GM21737 (cell line): ENCODE results near the gene CTNNA2.
"Not testable (repeated sequence)": the region's sequence is repeated elsewhere in the genome, so short reads cannot be mapped to it uniquely, and the experiment has no call there.

Source experiments
- ATAC-seq: cut with Tn5 transposase; IDR thresholded peaks from one replicate; pipeline ENCODE4 v1.9.1; 2021; ENCODE audit warnings: mild to moderate bottlenecking, moderate library complexity; ENCODE audit not compliant: unreplicated experiment

The CTNNA2 gene

GRCh38 chr2:80068038-80068731 lies 555.3 kb downstream of the CTNNA2 start:
- ATAC-seq = no peak

GRCh38 chr2:80070587-80070986 lies 557.7 kb downstream of the CTNNA2 start:
- ATAC-seq = no peak

GRCh38 chr2:80071941-80072340 lies 559.1 kb downstream of the CTNNA2 start:
- no peak for ATAC-seq

DNA sequence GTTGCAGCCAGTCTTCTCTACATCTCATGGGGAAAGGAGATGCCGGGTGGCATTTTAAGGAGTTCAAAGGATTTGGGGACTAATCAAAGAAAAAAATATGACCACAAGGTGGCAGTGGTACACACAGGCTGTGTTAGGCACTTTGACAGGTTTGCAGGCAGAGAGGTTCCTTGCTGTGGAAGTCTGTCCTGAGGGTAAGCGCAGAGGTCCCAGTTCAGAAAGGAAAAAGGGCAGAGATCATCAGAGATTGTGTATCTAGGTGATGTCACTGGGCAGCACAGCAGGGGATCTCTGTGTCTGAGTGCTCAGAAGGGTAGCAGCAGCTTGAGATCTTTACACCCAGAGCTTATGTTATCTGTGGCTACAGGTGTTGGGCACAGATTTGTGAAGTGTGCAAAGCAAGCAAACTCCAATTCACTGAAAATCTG lies 560.3 kb downstream of the CTNNA2 start:
- no peak for ATAC-seq

GRCh38 chr2:80074321-80075070 lies 561.6 kb downstream of the CTNNA2 start:
- no peak for ATAC-seq

DNA sequence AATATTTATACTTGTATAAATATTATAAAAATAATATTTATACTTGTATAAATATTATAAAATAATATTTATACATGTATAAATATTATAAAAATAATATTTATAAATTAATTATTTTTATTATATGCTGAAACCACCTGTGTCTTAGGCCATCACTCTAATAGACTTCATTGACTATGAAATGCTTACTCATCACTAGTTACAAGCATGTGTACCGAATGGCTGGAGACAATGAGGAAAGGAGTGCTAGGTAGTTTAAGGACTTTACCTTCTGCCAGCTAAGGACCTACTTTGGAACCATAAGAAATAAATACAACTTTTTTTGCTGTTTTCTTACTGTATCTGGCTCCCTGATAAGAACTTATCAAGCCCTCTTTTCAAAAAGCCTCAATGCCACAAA lies 562.9 kb downstream of the CTNNA2 start:
- no peak for ATAC-seq

DNA sequence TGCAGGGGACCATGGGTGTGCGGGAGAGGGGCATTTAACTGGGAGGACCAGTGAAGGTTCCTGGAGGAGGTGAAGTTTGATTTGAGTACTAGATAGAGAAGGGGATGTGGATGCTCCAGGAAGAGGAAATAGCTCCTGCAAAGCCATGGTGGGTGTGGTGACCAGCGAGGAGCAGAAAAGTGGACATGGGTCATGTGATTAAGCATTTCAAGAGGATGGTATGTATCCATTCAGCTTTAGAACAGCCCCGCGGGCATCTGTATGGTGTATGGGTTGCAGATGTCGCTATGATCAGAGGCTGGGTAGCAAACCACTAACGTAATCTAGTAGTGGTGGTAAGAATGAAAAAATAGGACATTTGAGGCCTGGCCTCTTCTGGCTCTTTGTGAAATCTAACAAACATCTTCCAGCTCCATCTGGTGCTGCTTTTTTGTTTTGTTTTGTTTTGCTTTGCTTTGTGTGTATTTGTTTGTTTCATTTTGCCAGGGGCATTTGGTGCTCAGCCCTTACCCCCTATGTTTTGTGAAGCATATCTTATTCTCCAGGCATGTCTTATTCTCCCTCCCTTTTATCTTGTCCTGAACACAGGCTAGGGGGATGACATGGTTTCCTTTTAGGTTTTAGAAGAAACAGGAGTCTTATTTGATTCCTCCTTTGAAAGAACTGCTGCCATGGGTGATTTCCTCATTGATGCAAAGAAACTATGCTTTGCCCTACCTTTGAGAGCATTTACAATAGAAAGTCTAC lies 565.6 kb downstream of the CTNNA2 start:
- no peak for ATAC-seq

- no peak for ATAC-seq
Observed at GRCh38 chr2:80080957-80081356, 568.1 kb downstream of the CTNNA2 start.

- ATAC-seq = no peak
Observed at GRCh38 chr2:80086831-80087230, 574.0 kb downstream of the CTNNA2 start.

DNA sequence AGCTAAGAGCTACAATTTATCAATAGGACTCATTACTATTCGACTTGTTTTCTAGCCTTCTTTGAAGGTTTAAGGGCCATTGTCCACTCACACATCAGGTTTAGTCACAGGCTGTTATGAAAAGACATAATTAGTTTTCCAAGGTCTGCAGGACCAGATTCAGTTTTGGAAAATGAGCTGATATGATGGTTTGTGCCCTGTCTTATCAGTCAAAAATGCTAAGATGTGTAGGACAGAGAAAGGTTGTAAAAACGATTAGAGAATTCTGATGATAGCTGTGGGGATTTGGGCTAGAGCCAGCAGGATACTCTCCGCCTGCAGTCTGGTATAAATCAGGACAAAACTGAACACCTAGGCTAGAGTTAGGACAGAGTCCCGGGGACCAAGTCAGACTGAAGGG lies 578.4 kb downstream of the CTNNA2 start:
- no peak for ATAC-seq

DNA sequence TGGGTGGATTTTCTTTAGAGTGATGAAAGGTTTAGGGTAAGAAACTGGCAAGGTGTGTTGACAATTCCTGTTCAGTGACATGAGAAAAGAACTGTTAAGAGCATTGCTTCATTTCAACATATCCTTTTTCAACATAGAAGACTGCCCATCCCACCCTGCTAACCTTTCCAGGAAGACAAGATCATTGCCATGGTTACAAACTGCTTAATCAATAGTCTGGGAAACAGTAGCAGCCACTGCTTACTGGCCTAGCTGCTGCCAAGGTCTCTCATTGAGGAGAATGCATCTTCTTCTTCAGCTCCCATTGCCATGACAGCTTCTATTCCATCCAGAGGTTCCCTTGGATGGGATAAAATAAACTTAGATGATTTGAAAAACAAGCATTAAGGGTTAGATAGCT lies 579.6 kb downstream of the CTNNA2 start:
- ATAC-seq = no peak

DNA sequence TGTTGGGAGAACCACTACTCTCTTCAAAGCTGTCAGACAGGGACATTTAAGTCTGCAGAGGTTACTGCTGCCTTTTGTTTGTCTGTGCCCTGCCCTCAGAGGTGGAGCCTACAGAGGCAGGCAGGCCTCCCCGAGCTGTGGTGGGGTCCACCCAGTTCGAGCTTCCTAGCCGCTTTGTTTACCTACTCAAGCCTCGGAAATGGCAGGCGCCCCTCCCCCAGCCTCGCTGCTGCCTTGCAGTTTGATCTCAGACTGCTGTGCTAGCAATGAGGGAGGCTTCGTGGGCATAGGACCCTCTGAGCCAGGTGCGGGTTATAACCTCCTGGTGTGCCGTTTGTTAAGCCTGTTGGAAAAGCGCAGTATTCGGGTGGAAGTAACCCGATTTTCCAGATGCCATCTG lies 585.7 kb downstream of the CTNNA2 start:
- ATAC-seq = not testable (repeated sequence)

DNA sequence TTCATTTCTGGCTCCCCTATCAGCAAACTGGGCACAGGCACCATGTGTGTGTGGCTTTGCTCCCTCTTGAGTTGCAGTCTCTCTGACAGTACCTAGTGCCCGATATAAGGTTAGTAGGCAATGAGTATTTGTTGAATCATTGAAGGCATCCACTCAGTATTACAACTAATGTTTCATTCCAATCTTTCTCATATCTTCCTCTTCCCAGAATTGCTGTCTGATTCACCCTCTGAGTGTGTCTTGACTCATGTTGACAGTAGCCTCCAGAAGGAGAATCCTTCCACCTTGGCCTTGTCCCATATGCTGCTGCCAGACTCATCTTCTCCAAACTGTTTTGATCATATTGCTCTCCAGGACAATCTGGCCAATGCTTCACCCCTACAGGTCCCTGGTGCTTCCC lies 589.2 kb downstream of the CTNNA2 start:
- no peak for ATAC-seq

GRCh38 chr2:80105015-80105640 lies 592.3 kb downstream of the CTNNA2 start:
- ATAC-seq = no peak

- ATAC-seq = no peak
Observed at GRCh38 chr2:80111185-80111584, 598.3 kb downstream of the CTNNA2 start.

DNA sequence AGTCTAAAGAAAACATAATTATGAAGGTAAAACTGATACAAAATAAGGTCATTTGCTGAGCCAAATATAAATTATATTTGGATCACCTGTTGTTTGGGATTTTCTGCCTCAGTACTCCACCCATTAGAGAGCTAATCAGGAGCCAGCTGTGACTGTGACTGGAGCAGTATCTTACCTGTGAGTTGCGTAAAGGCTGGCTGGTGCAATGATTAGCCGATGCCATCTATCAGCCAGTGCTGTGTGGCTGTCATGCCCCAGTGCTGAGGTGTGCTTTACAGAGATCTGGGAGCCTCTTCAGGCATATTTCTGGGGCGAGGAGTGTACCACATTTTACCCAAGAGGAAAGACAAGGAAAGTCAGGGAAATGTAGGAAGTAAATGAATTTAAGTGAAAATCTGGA lies 599.9 kb downstream of the CTNNA2 start:
- no peak for ATAC-seq

GRCh38 chr2:80113399-80113798 lies 600.5 kb downstream of the CTNNA2 start:
- no peak for ATAC-seq

DNA sequence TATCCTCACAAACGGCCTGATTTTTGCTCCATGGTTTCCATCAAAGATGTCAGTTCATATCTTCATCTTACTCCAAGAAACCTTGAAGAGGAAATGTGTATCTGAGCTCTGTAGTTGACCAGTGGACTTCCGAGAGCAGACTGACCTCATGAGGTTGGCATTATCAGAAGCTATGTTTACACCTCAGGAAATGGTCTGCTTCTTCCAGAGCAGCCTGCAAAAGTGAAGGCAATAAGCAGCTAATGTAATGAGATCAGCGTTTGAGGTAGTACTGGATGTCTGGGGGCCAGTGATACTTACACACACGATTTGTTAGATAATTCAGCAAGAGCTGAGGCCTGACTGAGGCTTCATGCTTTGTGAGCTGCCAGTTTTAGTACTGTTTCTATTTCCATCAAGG lies 602.0 kb downstream of the CTNNA2 start:
- no peak for ATAC-seq

GRCh38 chr2:80117401-80117800 lies 604.5 kb downstream of the CTNNA2 start:
- no peak for ATAC-seq

- ATAC-seq = no peak
Observed at GRCh38 chr2:80120866-80121265, 608.0 kb downstream of the CTNNA2 start.

DNA sequence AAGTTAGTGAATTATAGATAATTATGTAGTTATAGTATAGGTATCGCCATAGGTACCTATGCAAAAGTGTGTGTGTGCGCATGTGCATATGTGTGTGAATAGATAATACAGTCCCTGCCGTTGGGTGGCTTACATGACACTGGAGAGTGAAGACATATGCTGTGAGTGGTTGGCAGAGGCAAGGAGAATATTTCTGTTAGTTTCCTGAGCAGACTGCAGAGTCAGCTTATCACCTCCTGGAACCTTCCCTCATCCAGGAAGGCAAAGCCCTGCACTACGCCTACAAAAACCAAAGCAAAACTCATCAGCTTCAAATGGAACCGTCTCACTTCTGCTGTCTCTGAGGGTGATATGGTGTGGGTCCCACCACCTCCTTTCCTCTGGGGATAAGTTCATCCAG lies 609.8 kb downstream of the CTNNA2 start:
- ATAC-seq = no peak
